ENCODE measurements around the gene PDGFC.

PDGFC gene

DNA sequence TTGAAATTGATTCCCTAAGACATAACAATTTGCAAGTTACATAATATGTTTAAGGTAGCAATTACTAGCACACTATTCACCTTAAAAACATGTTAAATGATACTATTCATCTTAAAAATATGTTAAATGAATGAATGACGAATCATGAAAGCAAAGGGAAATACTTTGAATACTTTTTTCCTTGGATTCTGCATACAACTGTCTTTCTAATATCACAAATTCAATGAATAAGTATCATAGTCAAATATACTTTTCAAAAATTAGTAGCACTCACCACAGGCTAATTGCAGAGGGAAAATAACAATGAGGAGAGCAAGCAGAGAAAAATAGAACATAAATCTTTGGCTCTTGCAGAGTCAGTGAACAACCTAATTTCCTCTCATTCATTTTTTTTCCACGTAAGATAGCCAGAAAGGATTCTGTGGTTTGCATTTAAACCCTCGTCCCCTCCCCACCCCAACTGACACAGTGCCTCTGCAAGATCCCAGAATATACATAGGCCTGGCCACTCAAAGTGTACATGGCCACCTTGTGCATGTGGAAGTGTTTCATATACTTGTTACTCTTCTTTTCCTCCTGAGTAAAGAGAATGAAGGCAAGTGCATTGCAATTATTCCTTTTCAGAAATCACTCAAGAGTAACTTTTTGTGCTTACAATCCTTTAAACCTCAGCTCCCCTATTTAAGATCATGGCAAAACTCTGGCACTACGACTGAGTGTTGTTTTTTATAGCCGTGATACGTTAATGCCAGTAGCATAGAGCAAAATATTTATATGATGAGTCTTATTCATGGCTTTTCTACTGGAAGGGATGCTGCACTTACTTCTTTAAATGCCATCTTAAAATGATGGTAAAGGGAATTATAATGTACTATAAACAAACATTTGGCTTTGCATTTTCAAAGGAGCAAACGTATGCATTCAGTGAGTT lies 236.4 kb downstream of the PDGFC start:
- H3K4me3 ChIP-seq, result no peak overlapping the region
- H3K9me3 ChIP-seq (ENCODE audit: low read depth, low read length), result no peaks in the 10 kb centered on the region
- H3K36me3 ChIP-seq (ENCODE audit: insufficient read depth, low read length), result no peaks in the 10 kb centered on the region
- no peak overlapping the region for H3K9ac ChIP-seq (ENCODE audit: insufficient read length)
- no peak for DNase-seq (ENCODE audit: low read depth, low spot score)
- TF ChIP-seq EZH2 (IDR thresholded peaks at IDR 0.05), result no peak
- TF ChIP-seq POLR2AphosphoS5 (IDR thresholded peaks at IDR 0.05; ENCODE audit: borderline replicate concordance, low read depth, low read length), result no peak
- no peak for TF ChIP-seq FOXP2 (optimal IDR thresholded peaks at IDR 0.05; ENCODE audit: control extremely low read depth, extremely low read length, insufficient read depth)
- H3K27ac ChIP-seq, result no peak overlapping the region

- TF ChIP-seq EZH2 (IDR thresholded peaks at IDR 0.05) (no peak), POLR2AphosphoS5 (IDR thresholded peaks at IDR 0.05; ENCODE audit: borderline replicate concordance, low read depth, low read length) (no peak), FOXP2 (optimal IDR thresholded peaks at IDR 0.05; ENCODE audit: control extremely low read depth, extremely low read length, insufficient read depth) (no peak)
- no peak for DNase-seq (ENCODE audit: low read depth, low spot score)
- Histone ChIP-seq H3K4me3 (no peak overlapping the region), H3K9me3 (ENCODE audit: low read depth, low read length) (no peaks in the 10 kb centered on the region), H3K27ac (no peak overlapping the region), H3K9ac (ENCODE audit: insufficient read length) (no peak overlapping the region), H3K36me3 (ENCODE audit: insufficient read depth, low read length) (no peaks in the 10 kb centered on the region)
Measured at GRCh38 chr4:156733582-156733981, 238.0 kb downstream of the PDGFC start.

- Histone ChIP-seq H3K9me3 (ENCODE audit: low read depth, low read length) (no peaks in the 10 kb centered on the region), H3K36me3 (ENCODE audit: insufficient read depth, low read length) (no peaks in the 10 kb centered on the region), H3K27ac (no peak overlapping the region), H3K9ac (ENCODE audit: insufficient read length) (no peak overlapping the region), H3K4me3 (no peak overlapping the region)
- no peak for DNase-seq (ENCODE audit: low read depth, low spot score)
- no peak for TF ChIP-seq POLR2AphosphoS5 (IDR thresholded peaks at IDR 0.05; ENCODE audit: borderline replicate concordance, low read depth, low read length)
- no peak for TF ChIP-seq FOXP2 (optimal IDR thresholded peaks at IDR 0.05; ENCODE audit: control extremely low read depth, extremely low read length, insufficient read depth)
- no peak for TF ChIP-seq EZH2 (IDR thresholded peaks at IDR 0.05)
Measured at GRCh38 chr4:156732634-156733033, 239.0 kb downstream of the PDGFC start.

- Histone ChIP-seq H3K27ac (no peak overlapping the region), H3K36me3 (ENCODE audit: insufficient read depth, low read length) (no peaks in the 10 kb centered on the region), H3K9me3 (ENCODE audit: low read depth, low read length) (0 out of 2 replicates have a peak, but pooled peaks cover 5% of the 10 kb centered on the region), H3K4me3 (no peak overlapping the region), H3K9ac (ENCODE audit: insufficient read length) (no peak overlapping the region)
- DNase-seq (ENCODE audit: low read depth, low spot score), result no peak
- TF ChIP-seq EZH2 (IDR thresholded peaks at IDR 0.05) (no peak), FOXP2 (optimal IDR thresholded peaks at IDR 0.05; ENCODE audit: control extremely low read depth, extremely low read length, insufficient read depth) (no peak), POLR2AphosphoS5 (IDR thresholded peaks at IDR 0.05; ENCODE audit: borderline replicate concordance, low read depth, low read length) (no peak)
Measured at GRCh38 chr4:156729416-156729815, 242.2 kb downstream of the PDGFC start.

DNA sequence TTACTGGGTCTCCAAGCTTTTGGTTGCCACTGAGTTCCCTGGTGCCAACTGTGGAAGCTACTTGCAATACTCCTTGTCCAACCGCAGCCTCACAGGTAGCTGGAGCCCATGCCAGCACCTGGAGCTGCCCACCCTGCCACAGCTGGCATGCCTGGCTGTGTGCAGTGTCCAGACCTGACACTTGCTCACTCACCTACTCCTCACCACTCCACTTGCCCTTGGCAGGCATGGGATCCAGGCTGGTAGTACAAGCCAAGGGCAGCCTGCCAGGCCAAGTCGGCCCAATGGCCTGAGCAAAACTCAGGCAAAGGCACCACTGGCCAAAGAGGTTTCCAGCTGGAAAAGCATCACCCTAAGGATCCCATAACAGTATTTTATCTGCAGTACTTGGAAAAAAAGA lies 246.3 kb downstream of the PDGFC start:
- DNase-seq (ENCODE audit: low read depth, low spot score), result no peak
- TF ChIP-seq FOXP2 (optimal IDR thresholded peaks at IDR 0.05; ENCODE audit: control extremely low read depth, extremely low read length, insufficient read depth), result no peak
- no peak for TF ChIP-seq EZH2 (IDR thresholded peaks at IDR 0.05)
- TF ChIP-seq POLR2AphosphoS5 (IDR thresholded peaks at IDR 0.05; ENCODE audit: borderline replicate concordance, low read depth, low read length), result no peak
- H3K9ac ChIP-seq (ENCODE audit: insufficient read length), result no peak overlapping the region
- H3K27ac ChIP-seq, result no peak overlapping the region
- no peaks in the 10 kb centered on the region for H3K36me3 ChIP-seq (ENCODE audit: insufficient read depth, low read length)
- no peak overlapping the region for H3K4me3 ChIP-seq
- H3K9me3 ChIP-seq (ENCODE audit: low read depth, low read length), result 0 out of 2 replicates have a peak, but pooled peaks cover 5% of the 10 kb centered on the region

DNA sequence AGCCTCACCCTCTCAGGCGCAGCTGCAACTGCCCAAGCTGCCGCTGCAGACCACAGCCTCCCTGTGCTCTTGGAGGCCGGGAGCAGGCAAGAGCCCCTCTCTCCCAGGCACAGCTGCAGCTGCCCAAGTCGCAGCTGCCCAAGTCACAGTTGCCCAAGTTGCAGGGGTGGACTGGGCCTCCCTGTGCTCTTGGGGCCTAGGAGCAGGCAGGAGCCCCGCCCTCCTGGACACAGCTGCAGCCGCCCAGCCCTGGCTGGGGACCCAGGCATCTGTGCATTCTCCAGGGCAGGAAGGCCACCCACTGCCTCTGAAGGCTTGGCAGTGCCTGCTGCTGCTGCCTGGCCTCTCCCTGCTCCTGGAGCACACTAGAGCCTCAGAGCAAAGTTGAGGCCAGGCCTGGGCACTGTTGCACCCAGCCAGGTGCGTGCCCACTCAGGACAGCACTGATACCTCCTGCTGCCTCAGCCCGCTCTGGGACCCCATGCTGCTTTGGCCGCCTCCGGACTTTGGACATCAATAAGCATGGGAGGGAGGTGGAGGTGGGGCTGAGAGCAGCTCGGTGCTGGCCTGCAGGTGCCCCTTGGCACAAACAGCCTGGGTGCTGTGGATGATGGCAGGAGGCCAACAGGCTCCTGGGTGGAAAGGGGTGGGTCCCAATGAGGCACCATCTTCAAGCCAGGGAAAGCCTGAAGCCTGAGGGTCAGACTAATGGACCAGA lies 247.5 kb downstream of the PDGFC start:
- 0 out of 2 replicates have a peak, but pooled peaks cover 5% of the 10 kb centered on the region for H3K9me3 ChIP-seq (ENCODE audit: low read depth, low read length)
- no peak overlapping the region for H3K27ac ChIP-seq
- TF ChIP-seq POLR2AphosphoS5 (IDR thresholded peaks at IDR 0.05; ENCODE audit: borderline replicate concordance, low read depth, low read length), result no peak
- TF ChIP-seq EZH2 (IDR thresholded peaks at IDR 0.05), result no peak
- TF ChIP-seq FOXP2 (optimal IDR thresholded peaks at IDR 0.05; ENCODE audit: control extremely low read depth, extremely low read length, insufficient read depth), result no peak
- H3K4me3 ChIP-seq, result no peak overlapping the region
- no peak for DNase-seq (ENCODE audit: low read depth, low spot score)
- H3K36me3 ChIP-seq (ENCODE audit: insufficient read depth, low read length), result no peaks in the 10 kb centered on the region
- H3K9ac ChIP-seq (ENCODE audit: insufficient read length), result no peak overlapping the region

GRCh38 chr4:156718226-156718625 lies 253.4 kb downstream of the PDGFC start:
- no peak overlapping the region for H3K9ac ChIP-seq (ENCODE audit: insufficient read length)
- TF ChIP-seq EZH2 (IDR thresholded peaks at IDR 0.05) (no peak), FOXP2 (optimal IDR thresholded peaks at IDR 0.05; ENCODE audit: control extremely low read depth, extremely low read length, insufficient read depth) (no peak), POLR2AphosphoS5 (IDR thresholded peaks at IDR 0.05; ENCODE audit: borderline replicate concordance, low read depth, low read length) (no peak)
- no peak overlapping the region for H3K4me3 ChIP-seq
- H3K27ac ChIP-seq, result no peak overlapping the region
- H3K9me3 ChIP-seq (ENCODE audit: low read depth, low read length), result no peaks in the 10 kb centered on the region
- no peak for DNase-seq (ENCODE audit: low read depth, low spot score)
- no peaks in the 10 kb centered on the region for H3K36me3 ChIP-seq (ENCODE audit: insufficient read depth, low read length)

GRCh38 chr4:156711193-156711590 lies 260.4 kb downstream of the PDGFC start:
- no peaks in the 10 kb centered on the region for H3K9me3 ChIP-seq (ENCODE audit: low read depth, low read length)
- DNase-seq (ENCODE audit: low read depth, low spot score), result no peak
- H3K36me3 ChIP-seq (ENCODE audit: insufficient read depth, low read length), result no peaks in the 10 kb centered on the region
- H3K27ac ChIP-seq, result no peak overlapping the region
- H3K4me3 ChIP-seq, result no peak overlapping the region
- TF ChIP-seq FOXP2 (optimal IDR thresholded peaks at IDR 0.05; ENCODE audit: control extremely low read depth, extremely low read length, insufficient read depth) (no peak), EZH2 (IDR thresholded peaks at IDR 0.05) (no peak), POLR2AphosphoS5 (IDR thresholded peaks at IDR 0.05; ENCODE audit: borderline replicate concordance, low read depth, low read length) (no peak)
- H3K9ac ChIP-seq (ENCODE audit: insufficient read length), result no peak overlapping the region
